Type B pancreatic cell (in vitro differentiated cells): ENCODE data around the gene MORN1. TPM values are rescaled to one million over a fixed set of nuclear protein-coding genes. Genes with fewer than 3 reads are reported as not detected.

ENCODE experiments used
- DNase-seq: peaks from one replicate; pipeline ENCODE4 v3.0.0; 2021; ENCODE audit warnings: mixed read lengths; ENCODE audit not compliant: unreplicated experiment; ENCODE audit errors: extremely low spot score
- H3K27ac Mint-ChIP-seq: 2 replicates; pipeline ENCODE4 v1.8.0; 2021; ENCODE audit warnings: mild to moderate bottlenecking, mixed read lengths
- H3K27me3 Mint-ChIP-seq: 2 replicates; pipeline ENCODE4 v1.8.0; 2021; ENCODE audit warnings: mixed read lengths
- H3K36me3 Mint-ChIP-seq: 2 replicates; pipeline ENCODE4 v1.8.0; 2021; ENCODE audit warnings: mixed read lengths
- H3K4me1 Mint-ChIP-seq: one replicate; pipeline ENCODE4 v1.8.0; 2021; ENCODE audit warnings: mixed read lengths; ENCODE audit not compliant: unreplicated experiment
- H3K4me3 Mint-ChIP-seq: 2 replicates; pipeline ENCODE4 v1.8.0; 2021; ENCODE audit warnings: mild to moderate bottlenecking, mixed read lengths
- H3K9me3 Mint-ChIP-seq: 2 replicates; pipeline ENCODE4 v1.8.0; 2021; ENCODE audit warnings: mixed read lengths
- total RNA-seq: library from RNA; stranded (reverse); gene quantifications from 2 replicates; pipeline ENCODE4 v1.2.1, GENCODE V29; 2021; ENCODE audit warnings: low replicate concordance
- TF ChIP-seq, protein P1 (sequence below): fragments of 200-600 bp; sonication (generic); conservative IDR thresholded peaks from 2 replicates; pipeline ENCODE4 v1.5.0; 2021; ENCODE audit warnings: antibody characterized with exemption, mild to moderate bottlenecking

Gene MORN1
- total RNA-seq, 1 donor from 2014 or later, result 27.5 TPM

DNA sequence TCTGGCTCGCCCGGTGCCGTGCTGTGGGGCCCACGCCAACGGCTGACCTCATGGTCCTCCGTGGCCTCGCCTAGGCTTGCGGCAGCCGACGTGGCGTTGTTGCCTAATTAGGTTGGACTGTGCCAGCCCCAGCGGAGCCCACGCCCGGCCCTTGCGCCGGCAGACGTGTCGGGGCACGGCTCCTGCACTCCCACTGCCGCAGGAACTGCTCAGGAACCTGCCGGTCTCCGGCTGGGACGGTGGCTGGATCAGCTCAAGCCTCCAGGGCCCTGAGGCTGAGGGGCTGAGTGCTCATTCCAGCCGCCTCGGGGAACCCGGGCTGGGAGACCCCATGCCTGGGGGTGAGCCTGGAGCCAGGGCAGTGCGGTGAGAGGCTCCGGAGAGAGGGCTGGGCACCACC is 37.1 kb upstream of the MORN1 start:
- H3K27me3 Mint-ChIP-seq, result peaks cover 16% of the 10 kb centered on the region
- TF ChIP-seq, protein P1, sequence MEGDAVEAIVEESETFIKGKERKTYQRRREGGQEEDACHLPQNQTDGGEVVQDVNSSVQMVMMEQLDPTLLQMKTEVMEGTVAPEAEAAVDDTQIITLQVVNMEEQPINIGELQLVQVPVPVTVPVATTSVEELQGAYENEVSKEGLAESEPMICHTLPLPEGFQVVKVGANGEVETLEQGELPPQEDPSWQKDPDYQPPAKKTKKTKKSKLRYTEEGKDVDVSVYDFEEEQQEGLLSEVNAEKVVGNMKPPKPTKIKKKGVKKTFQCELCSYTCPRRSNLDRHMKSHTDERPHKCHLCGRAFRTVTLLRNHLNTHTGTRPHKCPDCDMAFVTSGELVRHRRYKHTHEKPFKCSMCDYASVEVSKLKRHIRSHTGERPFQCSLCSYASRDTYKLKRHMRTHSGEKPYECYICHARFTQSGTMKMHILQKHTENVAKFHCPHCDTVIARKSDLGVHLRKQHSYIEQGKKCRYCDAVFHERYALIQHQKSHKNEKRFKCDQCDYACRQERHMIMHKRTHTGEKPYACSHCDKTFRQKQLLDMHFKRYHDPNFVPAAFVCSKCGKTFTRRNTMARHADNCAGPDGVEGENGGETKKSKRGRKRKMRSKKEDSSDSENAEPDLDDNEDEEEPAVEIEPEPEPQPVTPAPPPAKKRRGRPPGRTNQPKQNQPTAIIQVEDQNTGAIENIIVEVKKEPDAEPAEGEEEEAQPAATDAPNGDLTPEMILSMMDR, result no peak
- DNase-seq, result no peak
- H3K4me1 Mint-ChIP-seq, result no peaks in the 10 kb centered on the region
- H3K36me3 Mint-ChIP-seq, result no peaks in the 10 kb centered on the region
- H3K4me3 Mint-ChIP-seq, result no peak overlapping the region
- H3K9me3 Mint-ChIP-seq, result no peaks in the 10 kb centered on the region
- H3K27ac Mint-ChIP-seq, result no peak overlapping the region

DNA sequence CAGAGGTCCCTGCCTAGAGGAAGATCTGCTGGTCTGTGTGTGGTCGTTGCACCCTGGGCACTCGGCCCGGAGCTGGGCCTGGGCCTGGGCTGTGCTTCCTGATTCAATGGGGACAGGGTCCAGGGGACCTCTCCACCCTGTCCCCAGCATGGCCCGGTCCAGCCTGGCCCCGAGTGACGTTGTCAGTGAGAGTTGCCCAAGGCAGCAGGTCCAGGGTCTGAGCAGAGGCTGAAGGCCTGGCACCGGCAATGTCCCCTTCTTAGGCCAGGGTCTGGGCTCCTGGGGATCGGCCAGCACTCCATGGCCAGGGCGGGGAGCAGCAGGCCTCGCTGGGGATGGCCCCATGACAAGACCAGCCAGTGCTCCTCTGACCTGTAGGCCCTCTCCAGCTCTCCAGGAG is 36.6 kb upstream of the MORN1 start:
- no peaks in the 10 kb centered on the region for H3K4me1 Mint-ChIP-seq
- H3K36me3 Mint-ChIP-seq, result no peaks in the 10 kb centered on the region
- H3K27me3 Mint-ChIP-seq, result peaks cover 17% of the 10 kb centered on the region
- no peak overlapping the region for H3K27ac Mint-ChIP-seq
- H3K9me3 Mint-ChIP-seq, result no peaks in the 10 kb centered on the region
- TF ChIP-seq, protein P1, result no peak
- H3K4me3 Mint-ChIP-seq, result no peak overlapping the region
- DNase-seq, result no peak

DNA sequence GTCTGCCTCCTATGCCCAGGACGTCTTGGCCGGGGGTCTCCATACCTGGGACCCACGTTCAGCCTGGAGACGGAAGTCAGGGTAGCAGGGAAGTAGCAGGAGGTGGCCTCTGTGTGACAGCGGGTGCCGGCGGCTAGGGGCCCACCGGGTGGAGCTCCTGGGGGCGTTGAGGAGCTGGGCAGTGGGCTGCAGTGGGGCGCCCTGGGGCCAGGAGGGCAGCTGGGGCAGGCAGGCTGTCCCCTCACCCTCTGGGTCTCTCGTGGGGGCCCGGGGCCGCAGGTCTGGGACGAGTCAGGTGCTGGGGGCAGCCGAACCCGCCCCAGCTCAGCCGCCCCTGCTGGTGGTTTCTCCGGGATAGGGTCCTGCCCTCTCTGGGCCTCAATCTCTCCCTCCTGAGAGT is 35.7 kb upstream of the MORN1 start:
- Mint-ChIP-seq H3K27me3 (peaks cover 17% of the 10 kb centered on the region), H3K27ac (no peak overlapping the region), H3K36me3 (no peaks in the 10 kb centered on the region), H3K9me3 (no peaks in the 10 kb centered on the region), H3K4me1 (no peaks in the 10 kb centered on the region), H3K4me3 (no peak overlapping the region)
- no peak for DNase-seq
- TF ChIP-seq, protein P1, result no peak

DNA sequence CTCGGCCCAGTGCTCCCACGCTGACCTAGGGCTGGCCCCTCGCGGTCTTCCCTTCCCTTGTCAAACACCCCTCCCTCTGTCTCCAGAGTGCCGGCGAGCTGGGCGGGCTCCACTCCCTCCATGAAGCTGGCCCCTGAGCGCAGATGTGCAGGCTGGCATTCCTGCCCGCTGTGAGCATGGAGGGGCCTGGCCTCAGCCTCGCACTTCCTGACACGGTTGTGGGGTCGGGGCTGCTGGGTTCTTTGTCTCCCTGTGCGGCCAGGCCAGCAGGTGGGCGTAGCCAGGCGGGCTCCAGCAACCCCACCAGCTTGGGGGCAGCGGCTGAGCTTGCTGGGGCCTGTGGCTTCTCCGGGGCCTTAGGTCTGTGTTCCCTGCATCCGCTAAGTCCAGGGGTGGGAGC is 35.2 kb upstream of the MORN1 start:
- H3K27ac Mint-ChIP-seq, result no peak overlapping the region
- no peak for DNase-seq
- H3K4me1 Mint-ChIP-seq, result no peaks in the 10 kb centered on the region
- no peaks in the 10 kb centered on the region for H3K9me3 Mint-ChIP-seq
- H3K36me3 Mint-ChIP-seq, result no peaks in the 10 kb centered on the region
- peaks cover 17% of the 10 kb centered on the region for H3K27me3 Mint-ChIP-seq
- TF ChIP-seq, protein P1, result no peak
- H3K4me3 Mint-ChIP-seq, result no peak overlapping the region

DNA sequence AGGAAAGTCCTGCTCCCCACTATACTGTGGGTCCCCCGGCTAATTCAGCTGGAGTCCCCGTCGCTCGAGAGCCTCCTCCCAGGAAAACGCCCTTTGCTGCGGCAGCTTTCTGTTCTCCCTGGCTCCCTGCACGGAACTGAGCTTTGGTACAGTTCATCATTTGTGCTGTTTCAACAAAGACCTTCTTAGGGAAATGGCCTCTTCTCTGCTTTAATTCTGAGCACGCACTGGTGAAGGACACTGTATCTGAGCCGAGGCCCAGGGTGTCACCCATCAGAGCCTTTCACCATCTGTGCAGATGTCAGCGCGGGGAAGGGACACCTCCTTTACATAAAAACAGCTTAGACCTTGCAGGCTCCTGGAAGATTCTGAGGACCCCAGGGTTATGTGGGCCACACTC is 34.5 kb upstream of the MORN1 start:
- Mint-ChIP-seq H3K36me3 (no peaks in the 10 kb centered on the region), H3K27me3 (peaks cover 15% of the 10 kb centered on the region), H3K4me3 (no peak overlapping the region), H3K9me3 (no peaks in the 10 kb centered on the region), H3K4me1 (no peaks in the 10 kb centered on the region), H3K27ac (no peak overlapping the region)
- TF ChIP-seq, protein P1, result no peak
- no peak for DNase-seq

DNA sequence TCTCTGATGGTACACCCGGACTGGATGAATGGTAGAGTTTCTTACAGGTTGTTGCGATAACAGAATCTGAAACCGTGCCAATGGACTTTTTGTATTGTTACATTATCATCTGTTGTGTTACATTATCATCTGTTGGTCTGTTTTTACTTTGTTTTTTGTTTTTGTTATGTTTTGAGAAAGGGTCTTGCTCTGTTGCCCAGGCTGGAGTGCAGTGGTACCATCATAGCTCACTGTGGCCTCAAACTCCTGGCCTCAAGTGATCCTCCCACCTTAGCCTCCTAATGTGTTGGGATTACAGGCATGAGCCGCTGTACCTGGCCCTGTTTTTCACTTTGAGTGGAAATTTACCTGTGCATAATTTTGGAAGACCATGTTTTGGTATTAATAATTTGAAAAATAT is 31.2 kb upstream of the MORN1 start:
- Mint-ChIP-seq H3K27ac (no peak overlapping the region), H3K27me3 (peaks cover 21% of the 10 kb centered on the region), H3K9me3 (no peaks in the 10 kb centered on the region), H3K4me1 (no peaks in the 10 kb centered on the region), H3K36me3 (no peaks in the 10 kb centered on the region), H3K4me3 (no peak overlapping the region)
- no peak for DNase-seq
- TF ChIP-seq, protein P1, result no peak
